CD4-positive, alpha-beta memory T cell (primary cell): ENCODE measurements around the gene TMEM256. TPM values are rescaled to one million over a fixed set of nuclear protein-coding genes. Genes with fewer than 3 reads are reported as not detected.
A peak's percentile ranks its signal among the peaks of the same experiment; 100 is the strongest.

ENCODE experiments used
- CTCF ChIA-PET: fragments of 350-600 bp; sonication (Branson Sonifier 250); formaldehyde crosslinking; loops from one replicate; lab custom pipeline; 2021; ENCODE audit warnings: inconsistent platforms; ENCODE audit not compliant: partially characterized antibody; lab: Charles Lee
- POLR2A ChIA-PET: fragments of 350-600 bp; sonication (Branson Sonifier 250); formaldehyde crosslinking; loops from one replicate; lab custom pipeline; 2021; ENCODE audit not compliant: partially characterized antibody; lab: Charles Lee
- DNase-seq, 5 donors: peaks; one replicate each; pipeline versions ENCODE4 v3.0.0 to v3.0.0-alpha.2; 2020 to 2022; ENCODE audit warnings: mixed read lengths in 1 of 5
- H3K27ac ChIP-seq: one replicate; pipeline ENCODE4 v1.7.0; 2013; ENCODE audit warnings: low read depth, low read length
- H3K27me3 ChIP-seq: 2 replicates; pipeline ENCODE4 v1.7.0; 2013; ENCODE audit warnings: mild to moderate bottlenecking, low read length, moderate library complexity; ENCODE audit not compliant: insufficient read depth
- H3K36me3 ChIP-seq: 2 replicates; pipeline ENCODE4 v1.7.0; 2013; ENCODE audit warnings: mild to moderate bottlenecking, low read length, moderate library complexity; ENCODE audit not compliant: insufficient read depth
- H3K4me1 ChIP-seq: 2 replicates; pipeline ENCODE4 v1.7.0; 2013; ENCODE audit warnings: mild to moderate bottlenecking, low read length, moderate library complexity; ENCODE audit not compliant: insufficient read depth
- H3K4me3 ChIP-seq, 2 donors: one replicate each; pipeline ENCODE4 v1.7.0; 2013; ENCODE audit warnings: low read length in 2 of 2, mild to moderate bottlenecking in 1 of 2
- H3K9me3 ChIP-seq, 2 donors: one replicate each; pipeline ENCODE4 v1.7.0; 2013; ENCODE audit warnings: low read length in 2 of 2, control low read depth in 1 of 2; ENCODE audit not compliant: control insufficient read depth in 1 of 2
- H3K27ac Mint-ChIP-seq, 7 donors: one replicate each; pipeline ENCODE4 v1.8.0; 2020 to 2021; ENCODE audit warnings: mixed read lengths in 7 of 7, mild to moderate bottlenecking in 6 of 7, inconsistent platforms in 3 of 7, moderate library complexity in 3 of 7
- H3K27me3 Mint-ChIP-seq, 2 donors: one replicate each; pipeline ENCODE4 v1.8.0; 2020 to 2021; ENCODE audit warnings: mixed read lengths in 2 of 2
- H3K36me3 Mint-ChIP-seq, 2 donors: one replicate each; pipeline ENCODE4 v1.8.0; 2020 to 2021; ENCODE audit warnings: mixed read lengths in 2 of 2, inconsistent platforms in 1 of 2, mild to moderate bottlenecking in 1 of 2
- H3K4me1 Mint-ChIP-seq, 4 donors: one replicate each; pipeline ENCODE4 v1.8.0; 2020 to 2021; ENCODE audit warnings: mixed read lengths in 4 of 4, mild to moderate bottlenecking in 1 of 4
- H3K4me3 Mint-ChIP-seq, 8 donors: one replicate each; pipeline ENCODE4 v1.8.0; 2020 to 2021; ENCODE audit warnings: mixed read lengths in 8 of 8, mild to moderate bottlenecking in 7 of 8, moderate library complexity in 6 of 8, inconsistent platforms in 3 of 8
- H3K9me3 Mint-ChIP-seq, 8 donors: one replicate each; pipeline ENCODE4 v1.8.0; 2020 to 2021; ENCODE audit warnings: mixed read lengths in 8 of 8, mild to moderate bottlenecking in 5 of 8, inconsistent platforms in 3 of 8, moderate library complexity in 1 of 8
- intact Hi-C: fragments of 100-400 bp; cut with micrococcal nuclease; formaldehyde crosslinking; loops from one replicate; pipeline ENCODE4 v1.15.1; 2023
- polyA plus RNA-seq, 2 donors: library from polyadenylated mRNA; unstranded; fragments of 300-500 nt; fragmentation: Illumina TruSeq; gene quantifications; one replicate each; pipeline ENCODE4 v1.2.3, GENCODE V29; 2021
- total RNA-seq, 2 experiments: library from RNA; stranded (reverse); gene quantifications; one replicate each; pipeline ENCODE4 v1.2.3, GENCODE V29; 2021

TMEM256 gene
- total and polyA plus RNA-seq, 4 experiments from 2014 or later = 35.4 to 51.1 (median 44.1) TPM

DNA sequence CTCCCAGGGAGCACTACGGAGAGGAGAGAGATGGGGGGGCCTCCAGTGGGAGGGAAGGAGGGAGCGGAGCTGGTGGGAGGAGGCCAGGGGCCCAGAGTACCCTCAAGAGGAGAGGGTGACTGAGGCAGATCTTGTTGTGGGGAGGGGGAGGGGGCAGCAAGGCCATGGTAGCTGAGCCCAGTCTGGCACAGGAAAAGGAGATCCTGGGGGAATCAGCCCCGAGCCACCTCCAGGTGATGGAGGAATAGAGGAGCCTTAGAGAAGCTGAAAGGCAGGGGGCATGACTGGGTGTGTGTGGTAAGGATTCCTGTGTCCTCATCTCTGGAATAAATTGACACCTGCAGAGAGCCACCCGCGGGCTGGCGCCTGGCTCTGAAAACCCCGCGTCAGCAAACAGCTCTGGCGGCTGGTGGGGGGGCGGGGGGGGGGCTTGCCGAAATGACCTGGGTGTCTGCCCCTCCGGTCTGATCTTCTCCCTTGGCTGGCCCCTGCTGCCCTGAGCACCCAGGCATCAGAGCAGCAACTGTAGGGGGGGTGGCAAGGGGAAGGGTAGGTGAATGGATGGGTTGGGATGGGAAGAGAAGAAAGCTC is 2.4 kb upstream of the TMEM256 start:
- Histone ChIP-seq H3K4me1 (peaks cover 17% of the 10 kb centered on the region), H3K27me3 (no peaks in the 10 kb centered on the region), H3K9me3 (no peaks in the 10 kb centered on the region), H3K27ac (no peak overlapping the region), H3K36me3 (no peaks in the 10 kb centered on the region), H3K4me3 (no peak overlapping the region)
- intact Hi-C loops = no loop called here
- peaks cover 0 to 7% of the 10 kb centered on the region in 2 donors for H3K36me3 Mint-ChIP-seq
- no peaks in the 10 kb centered on the region for H3K9me3 Mint-ChIP-seq
- no peak for DNase-seq
- peak overlapping the region in 7 of 8 donors; percentile 48 to 81 (median 66) for H3K4me3 Mint-ChIP-seq
- ChIA-PET CTCF (no interaction called here), POLR2A (interaction anchor here (3.4 kb wide), 1 partner anchor 22 kb away, joined by 14 read pairs; no protein-coding TSS in a partner anchor)
- H3K4me1 Mint-ChIP-seq = peaks cover 15 to 48% (median 20%) of the 10 kb centered on the region in 4 donors
- H3K27me3 Mint-ChIP-seq = peaks cover 2% of the 10 kb centered on the region in 2 donors
- peak overlapping the region in 4 of 7 donors; percentile 22 to 91 (median 66) for H3K27ac Mint-ChIP-seq

DNA sequence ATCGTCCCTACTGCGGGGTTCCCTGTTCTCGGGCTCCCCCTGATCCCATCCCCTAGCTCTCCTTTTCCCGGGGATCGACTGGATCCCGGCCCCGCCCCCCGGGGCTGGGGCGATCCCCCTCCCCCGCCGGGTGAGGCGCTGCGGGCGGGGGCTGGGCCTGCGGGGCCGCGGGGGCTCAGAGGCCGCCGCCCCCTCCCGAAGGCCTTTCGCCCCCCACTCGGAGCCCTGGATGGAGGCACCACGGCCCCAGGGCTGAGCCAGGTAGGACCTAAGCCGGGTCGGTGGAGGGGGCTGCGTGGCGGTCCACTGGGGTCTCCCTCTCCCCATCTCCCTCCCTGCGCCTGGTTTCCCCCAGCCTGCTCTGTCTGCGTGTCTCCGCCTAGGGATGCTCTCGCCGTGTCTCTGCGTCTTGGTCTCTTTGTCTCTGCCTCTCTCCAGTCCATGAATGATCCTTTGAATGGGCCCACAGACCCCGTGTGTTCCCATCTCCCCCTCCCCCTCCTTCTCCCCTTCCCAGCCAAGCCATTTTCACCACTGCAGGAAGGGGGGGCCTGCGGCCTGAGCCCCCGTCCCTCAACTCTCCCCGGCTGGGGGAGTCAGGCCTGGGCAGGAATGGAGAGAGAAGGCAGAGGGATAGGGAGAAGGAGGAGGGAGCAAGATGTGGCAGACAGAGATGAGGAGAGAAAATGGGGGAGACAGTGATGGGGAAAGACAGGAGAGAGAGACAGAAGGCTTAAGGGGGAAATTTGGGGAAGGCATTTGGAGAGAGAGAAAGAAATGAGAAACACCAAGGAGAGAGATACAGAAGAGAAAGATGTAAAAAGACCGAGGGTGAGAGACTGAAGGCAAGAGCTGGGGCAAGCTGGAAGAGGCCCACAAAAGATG is 1.7 kb upstream of the TMEM256 start:
- H3K4me3 ChIP-seq = peak overlapping the region; percentile 23 to 77
- H3K4me1 Mint-ChIP-seq = peaks cover 15 to 48% (median 20%) of the 10 kb centered on the region in 4 donors
- POLR2A ChIA-PET = interaction anchor here (3.4 to 3.7 kb wide), 2 partner anchors 11 to 21 kb away, joined by 14 to 49 read pairs; partner anchors contain the start of gene PLSCR3
- intact Hi-C loops = no loop called here
- no peaks in the 10 kb centered on the region for H3K36me3 ChIP-seq
- peaks cover 0 to 7% of the 10 kb centered on the region in 2 donors for H3K36me3 Mint-ChIP-seq
- H3K4me1 ChIP-seq = peaks cover 17% of the 10 kb centered on the region
- H3K27ac Mint-ChIP-seq = peak overlapping the region; percentile 70 to 92 (median 86)
- peak overlapping the region; percentile 51 for H3K27ac ChIP-seq
- H3K27me3 ChIP-seq = no peaks in the 10 kb centered on the region
- no peak for DNase-seq
- CTCF ChIA-PET = no interaction called here
- H3K4me3 Mint-ChIP-seq = peak overlapping the region; percentile 74 to 89 (median 80)
- no peaks in the 10 kb centered on the region for H3K9me3 ChIP-seq
- H3K27me3 Mint-ChIP-seq = peaks cover 2% of the 10 kb centered on the region in 2 donors
- H3K9me3 Mint-ChIP-seq = no peaks in the 10 kb centered on the region

DNA sequence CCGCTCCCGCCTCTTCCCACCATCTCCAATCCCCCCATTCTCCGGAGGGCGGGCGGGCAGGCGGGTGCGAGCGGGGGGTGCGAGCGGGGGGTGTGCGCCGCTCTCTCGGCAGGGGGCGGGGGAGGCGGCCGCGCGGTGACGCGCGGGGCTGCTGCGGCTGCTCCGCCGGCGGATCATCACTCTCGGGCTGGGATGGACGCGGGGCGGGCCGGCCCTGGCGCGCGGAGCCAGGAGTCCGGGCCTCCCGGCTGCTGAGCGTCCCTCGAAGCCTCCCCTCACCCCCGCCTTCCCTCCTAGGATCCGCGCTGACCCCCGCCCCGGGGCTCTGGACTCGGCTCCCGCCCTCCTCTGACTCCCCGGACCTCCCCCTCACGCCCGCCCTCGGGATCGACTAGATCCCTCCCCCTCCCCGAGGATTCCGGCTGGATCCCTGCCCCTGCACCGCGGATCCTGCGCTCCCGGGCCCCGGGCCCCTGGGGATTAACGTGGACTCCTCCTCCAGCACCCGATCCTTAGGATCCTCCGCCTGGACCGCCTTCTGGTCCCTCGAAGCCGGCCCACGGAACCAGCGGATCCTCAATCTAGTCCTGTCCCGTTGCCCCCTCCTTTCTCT is 946 bp upstream of the TMEM256 start:
- peak overlapping the region; percentile 89 to 99 (median 98) for H3K27ac Mint-ChIP-seq
- ChIA-PET CTCF (interaction anchor here (0.8 to 2.9 kb wide), 2 partner anchors 32 to 49 kb away, joined by 4 to 23 read pairs; partner anchors contain the start of gene TMEM102), POLR2A (interaction anchor here (0.6 to 3.7 kb wide), 20 partner anchors 11 to 734 kb away, joined by 3 to 69 read pairs (median 8); partner anchors contain the start of genes ACAP1, MPDU1, NEURL4 and PLSCR3)
- peaks cover 2% of the 10 kb centered on the region in 2 donors for H3K27me3 Mint-ChIP-seq
- no peaks in the 10 kb centered on the region for H3K27me3 ChIP-seq
- peak overlapping the region; percentile 51 for H3K27ac ChIP-seq
- H3K4me1 ChIP-seq = peaks cover 17% of the 10 kb centered on the region
- peaks cover 0 to 7% of the 10 kb centered on the region in 2 donors for H3K36me3 Mint-ChIP-seq
- H3K9me3 ChIP-seq = no peaks in the 10 kb centered on the region
- no peaks in the 10 kb centered on the region for H3K36me3 ChIP-seq
- H3K4me3 Mint-ChIP-seq = peak overlapping the region; percentile 93 to 98 (median 97)
- DNase-seq = peak in 1 of 5 donors; percentile 83
- intact Hi-C loops = loop anchor here (1.0 kb wide), 10 partner anchors 11 to 281 kb away; partner anchors contain the start of genes ACAP1, EIF5A, ELP5 and NEURL4
- H3K9me3 Mint-ChIP-seq = no peaks in the 10 kb centered on the region
- H3K4me3 ChIP-seq = peak overlapping the region; percentile 73 to 77
- H3K4me1 Mint-ChIP-seq = peaks cover 15 to 47% (median 20%) of the 10 kb centered on the region in 4 donors

DNA sequence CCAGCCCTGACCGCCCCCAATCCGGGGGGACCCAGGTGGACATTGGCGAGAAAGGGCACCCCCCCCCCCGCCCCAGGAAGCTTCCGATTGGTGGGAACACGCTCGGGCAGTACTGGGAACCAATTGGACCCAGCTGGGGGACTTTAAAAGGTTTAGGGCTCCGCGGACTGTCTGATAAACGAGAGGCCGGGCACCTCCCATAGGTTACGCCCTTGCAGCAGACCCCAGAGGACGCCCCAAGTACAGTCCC is 245 bp downstream of the TMEM256 start:
- no peaks in the 10 kb centered on the region for H3K36me3 ChIP-seq
- peaks cover 15 to 37% (median 16%) of the 10 kb centered on the region in 4 donors for H3K4me1 Mint-ChIP-seq
- H3K4me3 ChIP-seq = peak overlapping the region; percentile 73 to 77
- H3K36me3 Mint-ChIP-seq = peaks cover 0 to 7% of the 10 kb centered on the region in 2 donors
- H3K27me3 Mint-ChIP-seq = peaks cover 0 to 2% of the 10 kb centered on the region in 2 donors
- no peaks in the 10 kb centered on the region for H3K27me3 ChIP-seq
- H3K27ac Mint-ChIP-seq = peak overlapping the region; percentile 89 to 99 (median 98)
- intact Hi-C loops = no loop called here
- H3K4me1 ChIP-seq = peaks cover 17% of the 10 kb centered on the region
- DNase-seq = no peak
- POLR2A ChIA-PET = interaction anchor here (0.6 to 3.7 kb wide), 19 partner anchors 9 to 735 kb away, joined by 3 to 69 read pairs (median 8); partner anchors contain the start of genes ACAP1, DVL2, MPDU1 and NEURL4
- CTCF ChIA-PET = interaction anchor here (0.8 to 2.9 kb wide), 3 partner anchors 19 to 48 kb away, joined by 3 to 23 read pairs (median 4); partner anchors contain the start of gene TMEM102
- no peaks in the 10 kb centered on the region for H3K9me3 Mint-ChIP-seq
- H3K27ac ChIP-seq = peak overlapping the region; percentile 51
- H3K4me3 Mint-ChIP-seq = peak overlapping the region; percentile 93 to 98 (median 97)
- no peaks in the 10 kb centered on the region for H3K9me3 ChIP-seq

DNA sequence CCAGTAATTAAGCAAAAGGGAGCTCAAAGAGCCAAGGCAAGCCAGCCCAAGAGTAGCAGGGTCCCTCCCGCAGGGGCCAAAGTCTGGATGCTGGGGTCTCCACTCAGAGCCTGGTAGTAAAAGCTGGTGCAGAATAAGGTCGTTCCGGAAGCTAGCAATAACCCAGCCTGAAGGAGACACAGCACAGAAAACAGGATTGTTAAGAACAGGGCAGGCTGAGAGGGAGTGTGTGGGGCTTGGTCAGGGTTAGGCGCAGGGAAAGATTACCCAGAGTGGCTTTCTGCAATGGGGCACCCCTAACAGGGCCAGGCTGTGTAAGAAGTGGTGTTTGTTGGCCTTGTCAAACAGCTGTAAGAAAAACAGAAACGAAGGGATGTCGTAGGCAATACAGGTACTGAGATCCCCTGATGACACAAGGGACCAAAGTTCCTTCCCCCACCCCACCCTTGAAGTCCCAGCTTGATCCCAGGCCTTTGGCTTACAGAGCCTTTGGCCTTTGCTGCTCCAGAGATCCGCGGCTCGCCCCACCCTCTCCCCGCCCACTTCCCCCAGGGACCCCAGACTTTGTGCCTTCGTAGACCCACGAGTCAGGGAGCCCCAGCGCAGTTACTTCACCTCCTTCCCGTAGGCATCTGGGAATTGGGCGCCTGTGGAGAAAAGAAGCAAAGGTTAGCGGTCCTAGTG is 712 bp downstream of the TMEM256 start:
- H3K4me3 Mint-ChIP-seq = peak overlapping the region; percentile 93 to 98 (median 97)
- Histone ChIP-seq H3K9me3 (no peaks in the 10 kb centered on the region), H3K4me1 (peaks cover 17% of the 10 kb centered on the region), H3K4me3 (peak overlapping the region; percentile 73 to 77), H3K27me3 (no peaks in the 10 kb centered on the region), H3K36me3 (no peaks in the 10 kb centered on the region), H3K27ac (peak overlapping the region; percentile 51)
- no peak for DNase-seq
- peaks cover 15 to 37% (median 16%) of the 10 kb centered on the region in 4 donors for H3K4me1 Mint-ChIP-seq
- H3K27ac Mint-ChIP-seq = peak overlapping the region; percentile 17 to 99 (median 97)
- H3K27me3 Mint-ChIP-seq = peaks cover 0 to 2% of the 10 kb centered on the region in 2 donors
- CTCF ChIA-PET = interaction anchor here (1.0 to 2.9 kb wide), 3 partner anchors 9 to 33 kb away, joined by 3 to 23 read pairs (median 3); partner anchors contain the start of gene TMEM102
- POLR2A ChIA-PET = interaction anchor here (1.0 to 3.7 kb wide), 16 partner anchors 9 to 735 kb away, joined by 3 to 69 read pairs (median 9); partner anchors contain the start of genes ACAP1, MPDU1, NEURL4 and PLSCR3
- no peaks in the 10 kb centered on the region for H3K9me3 Mint-ChIP-seq
- H3K36me3 Mint-ChIP-seq = peaks cover 0 to 7% of the 10 kb centered on the region in 2 donors
- intact Hi-C loops = no loop called here

DNA sequence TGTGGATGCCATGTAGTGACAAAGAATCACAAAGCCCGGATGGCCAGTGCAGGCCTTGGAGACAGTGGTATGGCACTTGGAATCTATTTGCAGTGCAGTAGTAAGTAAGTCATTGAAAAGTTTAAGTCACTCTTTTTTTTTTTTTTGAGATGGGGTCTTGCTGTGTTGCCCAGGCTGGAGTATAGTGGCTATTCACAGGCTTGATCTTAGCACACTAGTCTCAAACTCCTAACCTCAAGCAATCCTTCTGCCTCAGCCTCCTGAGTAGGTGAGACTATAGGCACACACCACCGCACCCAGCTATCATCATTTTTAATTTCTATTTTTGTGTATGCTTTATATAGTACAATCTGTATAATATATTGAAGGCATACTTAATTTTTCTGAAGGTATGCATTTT is 5.3 kb downstream of the TMEM256 start:
- Histone ChIP-seq H3K27ac (no peak overlapping the region), H3K36me3 (no peaks in the 10 kb centered on the region), H3K9me3 (no peaks in the 10 kb centered on the region), H3K4me1 (peaks cover 13% of the 10 kb centered on the region), H3K4me3 (no peak overlapping the region), H3K27me3 (no peaks in the 10 kb centered on the region)
- CTCF ChIA-PET = interaction anchor here (1.4 to 2.4 kb wide), 2 partner anchors 38 to 42 kb away, joined by 7 to 8 read pairs; no protein-coding TSS in a partner anchor
- intact Hi-C loops = no loop called here
- H3K36me3 Mint-ChIP-seq = peaks cover 0 to 3% of the 10 kb centered on the region in 2 donors
- no peaks in the 10 kb centered on the region for H3K27me3 Mint-ChIP-seq
- peaks cover 13 to 22% (median 18%) of the 10 kb centered on the region in 4 donors for H3K4me1 Mint-ChIP-seq
- H3K27ac Mint-ChIP-seq = peak overlapping the region in 1 of 7 donors; percentile 57
- no peak overlapping the region for H3K4me3 Mint-ChIP-seq
- H3K9me3 Mint-ChIP-seq = peaks cover 0 to 3% (median 0%) of the 10 kb centered on the region in 8 donors
- no peak for DNase-seq
- POLR2A ChIA-PET = interaction anchor here (0.5 to 2.5 kb wide), 4 partner anchors 11 to 985 kb away, joined by 3 to 12 read pairs (median 4); no protein-coding TSS in a partner anchor
